ENCODE data around the gene ASAP2.

ASAP2 gene

DNA sequence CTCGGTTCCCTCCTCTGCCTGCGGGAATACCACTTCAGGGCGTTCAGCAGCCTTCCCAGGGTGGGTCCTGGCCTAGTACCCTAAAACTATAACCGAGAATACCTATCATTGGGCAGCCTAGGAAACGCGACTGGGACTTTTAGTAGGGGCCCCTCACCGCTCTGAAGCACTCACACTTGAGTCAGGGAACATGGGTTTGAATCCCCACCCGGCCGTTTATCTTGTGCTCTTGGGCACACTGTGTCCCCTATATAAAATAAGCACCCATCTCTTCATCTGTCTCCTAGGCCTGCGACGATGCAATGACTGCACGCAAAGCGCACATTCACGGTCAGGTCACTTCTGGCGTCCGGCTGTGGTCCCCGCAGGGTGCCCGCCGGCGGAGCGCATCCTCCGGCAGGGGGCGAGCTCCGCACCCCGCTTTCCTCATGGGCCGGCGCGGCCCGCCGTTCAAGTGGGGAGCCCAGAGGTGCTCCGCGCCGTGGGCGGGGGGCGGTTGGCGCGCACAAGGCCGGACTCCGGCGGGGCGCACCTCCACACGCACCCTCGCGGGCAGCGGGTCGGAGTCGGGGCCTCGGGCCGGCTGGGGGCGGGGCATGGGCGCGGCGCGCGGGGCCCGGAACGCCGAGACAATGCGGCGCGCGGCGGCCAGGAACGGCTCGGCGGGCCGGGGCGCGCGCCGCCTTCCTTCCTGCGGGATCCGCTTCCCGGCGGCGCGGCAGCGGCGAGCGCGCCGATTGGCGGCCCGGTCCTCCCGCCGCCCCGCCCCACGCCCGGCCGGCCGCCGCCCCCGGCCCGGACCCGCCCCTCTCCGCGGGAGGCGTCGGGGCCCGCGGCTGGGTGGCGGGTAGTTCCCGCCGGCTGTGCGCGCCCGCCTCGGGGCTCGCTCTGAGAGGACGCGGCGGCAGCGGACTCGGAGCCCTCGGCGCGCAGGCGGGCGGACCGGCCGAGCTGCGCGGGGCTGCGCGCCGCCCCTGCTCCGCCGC is at the start of gene ASAP2:
Gene ASAP2 (plus strand): TSS at position 850 of the 986 bp plus-strand sequence. CDS start 293 bp downstream, outside the sequence.
- no peak for FAIRE-seq
- peak; percentile 69 for DNase-seq (ENCODE audit: low spot score)

DNA sequence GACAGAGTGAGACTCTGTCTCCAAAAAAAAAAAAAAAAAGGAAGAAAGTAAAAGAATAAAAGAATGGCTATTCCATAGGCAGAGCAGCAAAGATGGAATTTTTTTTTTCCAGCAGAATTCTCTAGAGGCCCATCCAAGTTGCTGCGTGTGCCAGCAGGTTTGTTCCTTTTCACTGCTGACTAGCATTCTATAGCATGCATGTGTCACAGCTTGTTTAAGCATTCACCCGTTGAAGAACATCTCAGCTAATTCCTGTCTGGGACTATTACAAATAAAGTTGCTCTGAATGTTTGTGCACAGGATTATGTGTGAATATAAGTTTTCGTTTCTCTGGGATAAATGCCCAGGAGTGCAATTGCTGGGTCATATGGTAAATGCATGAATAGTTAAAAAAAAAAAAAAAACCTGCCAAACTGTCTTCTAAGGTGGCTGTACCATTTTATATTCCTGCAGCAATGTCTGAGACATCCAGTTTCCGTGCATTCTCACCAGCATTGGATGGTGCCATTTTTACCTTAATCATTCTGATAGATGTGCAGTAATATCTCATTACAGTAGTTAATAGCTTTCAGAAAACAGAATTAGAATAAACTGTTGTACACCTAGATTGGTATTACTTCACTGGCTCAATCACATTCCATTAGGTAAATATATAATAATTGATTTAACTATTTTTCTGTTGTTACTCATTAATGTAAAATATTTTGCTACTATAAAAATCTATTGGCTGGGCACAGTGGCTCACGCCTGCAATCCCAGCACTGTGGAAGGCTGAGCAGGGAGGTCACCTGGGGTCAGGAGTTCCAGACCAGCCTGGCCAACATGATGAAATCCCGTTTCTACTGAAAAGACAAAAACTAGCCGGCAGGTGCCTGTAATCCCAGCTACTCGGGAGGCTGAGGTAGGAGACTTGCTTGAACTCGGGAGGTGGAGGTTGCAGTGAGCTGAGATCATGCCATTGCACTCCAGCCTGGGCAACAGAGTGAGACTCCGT is 47.5 kb upstream of the ASAP2 start:
- FAIRE-seq (no peak), DNase-seq (ENCODE audit: low spot score) (no peak)

- FAIRE-seq, result no peak
These were observed 45.9 kb upstream of the ASAP2 start for GRCh38 chr2:9160732-9161131.

GRCh38 chr2:9162841-9163240 is 43.8 kb upstream of the ASAP2 start:
- FAIRE-seq, result no peak
- DNase-seq (ENCODE audit: low spot score), result no peak

More at GRCh38 chr2:9160732-9161131, 45.9 kb upstream of the ASAP2 start:
- no peak for DNase-seq (ENCODE audit: low spot score)

GRCh38 chr2:9163306-9164111 is 43.1 kb upstream of the ASAP2 start:
- DNase-seq (ENCODE audit: low spot score) (no peak), FAIRE-seq (no peak)

GRCh38 chr2:9164112-9164608 is 42.5 kb upstream of the ASAP2 start:
- DNase-seq (ENCODE audit: low spot score) (no peak), FAIRE-seq (no peak)

GRCh38 chr2:9165625-9166024 is 41.0 kb upstream of the ASAP2 start:
- FAIRE-seq (no peak), DNase-seq (ENCODE audit: low spot score) (peak; percentile 82)

GRCh38 chr2:9166579-9167377 is 39.8 kb upstream of the ASAP2 start:
- DNase-seq (ENCODE audit: low spot score) (no peak), FAIRE-seq (no peak)

DNA sequence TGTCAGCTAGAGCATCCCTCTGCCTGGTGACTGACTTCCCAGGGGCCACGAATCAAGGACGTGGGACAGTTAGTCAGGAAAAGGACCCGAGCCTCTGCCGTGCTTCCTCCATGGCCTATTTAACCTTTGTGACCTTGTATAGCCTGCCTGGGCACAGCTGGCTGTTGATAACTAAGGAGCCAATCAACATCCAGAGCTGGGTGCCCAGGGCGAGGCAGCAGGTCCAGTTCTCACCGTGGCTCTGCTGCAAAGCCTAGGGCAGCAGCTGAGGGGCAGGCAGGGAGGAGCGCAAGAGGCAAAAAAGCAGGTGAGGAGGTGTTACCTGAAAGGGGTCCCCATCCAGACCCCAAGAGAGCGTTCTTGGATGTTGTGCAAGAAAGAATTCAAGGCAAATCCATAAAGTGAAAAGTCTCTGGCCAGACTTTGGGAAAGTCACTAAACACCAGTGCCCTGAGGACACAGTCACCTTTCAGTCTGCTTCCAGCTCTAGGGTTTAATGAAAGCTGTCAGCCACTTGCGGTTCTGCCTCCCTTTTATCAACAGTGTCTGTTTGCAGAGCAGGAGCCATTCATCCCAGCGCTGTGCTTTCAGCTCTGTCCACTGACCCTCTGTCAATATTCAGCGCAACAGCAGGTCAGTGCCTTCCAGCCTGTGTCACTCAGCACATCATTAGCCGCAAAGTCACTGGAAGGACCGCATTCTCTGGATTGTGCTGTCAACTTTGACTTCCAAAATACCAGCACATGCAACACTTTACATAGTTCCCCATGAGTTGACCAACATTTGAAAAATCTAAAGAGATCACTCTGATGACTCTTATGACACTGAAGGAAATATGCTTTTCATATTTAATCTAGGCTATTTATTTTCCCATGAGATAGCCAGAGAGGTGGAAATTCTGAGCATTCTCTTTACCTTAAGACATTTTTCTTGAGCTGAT is 38.6 kb upstream of the ASAP2 start:
- FAIRE-seq (no peak), DNase-seq (ENCODE audit: low spot score) (no peak)

DNA sequence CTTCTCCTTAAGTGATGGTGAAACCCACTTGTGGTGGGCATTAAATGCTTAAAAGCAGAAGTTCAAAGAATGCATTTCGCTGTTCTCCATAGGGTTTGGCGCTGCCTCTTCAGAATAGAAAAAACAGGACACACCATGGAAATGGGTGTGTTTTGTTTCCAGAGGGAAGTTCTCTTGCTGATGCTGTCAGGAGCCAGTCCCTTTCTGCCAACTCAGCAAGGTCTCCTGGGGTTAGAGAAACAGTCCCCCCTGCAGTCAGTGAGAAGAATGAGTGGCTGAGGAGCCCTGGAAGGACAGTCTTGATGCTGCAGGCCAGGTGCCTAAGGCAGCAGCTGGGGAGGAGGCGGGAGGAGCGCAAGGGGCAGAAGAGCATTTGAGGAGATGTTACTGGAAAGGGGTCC is 37.8 kb upstream of the ASAP2 start:
- no peak for FAIRE-seq
- DNase-seq (ENCODE audit: low spot score), result no peak

DNA sequence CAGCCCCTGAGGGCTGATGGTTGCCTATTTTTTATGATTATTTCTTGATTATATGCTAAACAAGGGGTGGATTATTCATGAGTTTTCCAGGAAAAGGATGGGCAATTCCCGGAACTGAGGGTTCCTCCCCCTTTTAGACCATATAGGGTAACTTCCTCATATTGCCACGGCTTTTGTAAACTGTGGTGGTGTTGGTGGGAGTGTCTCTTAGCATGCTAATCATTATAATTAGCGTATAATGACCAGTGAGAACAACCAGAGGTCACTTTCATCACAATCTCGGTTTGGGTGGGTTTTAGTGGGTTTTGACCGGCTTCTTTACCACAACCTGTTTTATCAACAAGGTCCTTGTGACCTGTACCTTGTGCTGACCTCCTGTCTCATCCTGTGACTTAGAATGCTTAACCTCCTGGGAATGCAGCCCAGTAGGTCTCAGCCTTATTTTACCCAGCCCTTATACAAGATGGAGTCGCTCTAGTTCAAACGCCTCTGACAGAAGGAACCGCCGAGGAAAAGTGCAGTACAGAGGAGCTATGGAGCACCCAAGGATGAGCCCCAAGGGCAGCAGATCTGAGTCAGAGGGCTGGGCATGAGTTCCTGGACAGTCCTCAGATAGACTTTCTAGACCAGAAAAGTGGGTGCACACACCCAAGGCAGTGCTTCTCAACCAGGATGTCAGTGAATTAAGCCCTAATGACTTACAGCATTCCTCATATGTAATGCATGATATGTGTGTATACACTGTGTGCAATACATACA is 37.1 kb upstream of the ASAP2 start:
- DNase-seq (ENCODE audit: low spot score) (no peak), FAIRE-seq (no peak)

GRCh38 chr2:9170458-9171130 is 36.0 kb upstream of the ASAP2 start:
- DNase-seq (ENCODE audit: low spot score), result no peak
- FAIRE-seq, result no peak

DNA sequence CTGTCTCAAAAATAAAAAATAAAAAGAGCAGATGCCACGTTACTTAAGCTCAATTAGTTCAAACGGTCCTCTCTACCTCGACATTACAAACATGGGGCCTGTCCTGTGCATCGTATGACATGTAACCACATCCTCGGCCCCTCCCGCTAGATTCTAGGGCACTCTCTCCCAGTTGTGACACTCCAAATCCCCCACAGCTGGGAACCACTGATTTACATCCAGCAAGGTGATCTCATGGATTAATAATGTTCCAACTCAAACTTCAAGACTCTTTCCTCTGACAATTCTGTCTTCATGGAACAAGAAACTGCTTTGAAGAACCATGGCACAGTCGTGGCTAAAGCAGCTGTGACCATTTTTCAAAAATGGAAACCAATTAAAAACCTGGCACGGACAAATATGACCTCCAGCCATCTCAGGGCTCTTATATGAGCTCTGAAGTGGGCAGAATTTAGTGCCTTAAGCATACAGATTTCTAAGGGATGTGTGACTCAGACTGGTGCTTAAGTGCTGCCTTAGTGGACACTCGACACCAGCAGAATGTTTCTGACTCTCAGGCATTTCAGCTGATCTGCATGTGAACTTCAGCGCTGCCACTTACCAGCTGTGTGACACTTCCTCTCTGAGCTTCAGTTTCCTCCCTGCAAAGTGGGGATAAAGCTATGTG is 31.7 kb upstream of the ASAP2 start:
- peak; percentile 72 for DNase-seq (ENCODE audit: low spot score)
- no peak for FAIRE-seq

DNA sequence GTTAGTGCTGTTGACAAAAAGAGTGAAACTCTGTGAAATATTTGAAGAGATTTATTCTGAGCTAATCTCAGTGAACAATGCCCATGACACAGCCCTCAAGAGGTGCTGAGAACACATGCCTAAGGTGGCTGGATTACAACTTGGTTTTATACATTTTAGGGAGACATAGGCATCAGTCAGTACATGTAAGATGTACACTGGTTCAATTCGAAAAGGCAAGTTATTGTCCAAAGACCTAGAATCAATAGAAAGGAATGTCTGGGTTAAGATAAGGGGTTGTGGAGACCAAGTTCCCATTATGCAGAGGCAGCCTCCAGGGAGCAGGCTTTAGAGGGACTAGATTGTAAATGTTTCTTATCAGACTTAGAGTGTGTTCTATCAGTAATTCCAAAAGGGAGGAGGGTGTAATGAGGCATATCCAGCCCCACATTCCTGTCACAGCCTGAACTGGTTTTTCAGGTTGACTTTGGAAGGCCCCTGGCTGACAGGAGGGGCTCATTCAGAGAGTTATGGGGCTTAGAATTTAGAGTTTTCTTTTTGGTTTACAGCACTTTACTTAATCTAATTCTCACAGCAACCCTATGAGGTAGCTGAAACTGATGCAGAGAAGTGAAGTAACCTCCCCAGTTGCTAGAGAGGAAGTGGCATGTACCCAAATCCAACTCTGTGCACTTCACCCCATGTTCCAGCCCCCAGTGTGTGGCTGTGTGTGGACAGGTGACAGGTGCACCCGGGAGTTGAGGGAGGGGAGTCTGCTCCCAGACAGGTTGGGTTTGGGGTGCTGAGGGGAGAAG is 28.3 kb upstream of the ASAP2 start:
- DNase-seq (ENCODE audit: low spot score) (no peak), FAIRE-seq (no peak)

GRCh38 chr2:9178904-9179571 is 27.6 kb upstream of the ASAP2 start:
- FAIRE-seq, result no peak
- peak; percentile 67 for DNase-seq (ENCODE audit: low spot score)

Measured in urothelium cell line (cell line).